PFSK-1 (cell line): ENCODE data around the gene SSTR3.

Experiments used
- FOXP2 ChIP-seq: optimal IDR thresholded peaks from 2 replicates; pipeline ENCODE3; 2011; ENCODE audit warnings: borderline replicate concordance, control low read depth, inconsistent platforms; ENCODE audit not compliant: insufficient read depth; ENCODE audit errors: extremely low read length, extremely low read depth
- POLR2AphosphoS5 ChIP-seq: IDR thresholded peaks from 2 replicates; pipeline ENCODE4 v1.6.1; 2012; ENCODE audit warnings: low read depth, mild to moderate bottlenecking, control low read depth, low read length, moderate library complexity
- SIN3A ChIP-seq: IDR thresholded peaks from 2 replicates; pipeline ENCODE4 v1.6.1; 2012; ENCODE audit warnings: mild to moderate bottlenecking, low read length, moderate library complexity, borderline replicate concordance; ENCODE audit not compliant: insufficient read depth
- TAF1 ChIP-seq: IDR thresholded peaks from 2 replicates; pipeline ENCODE4 v1.6.1; 2012; ENCODE audit warnings: low read length, control low read depth, borderline replicate concordance; ENCODE audit not compliant: insufficient read depth
- TF ChIP-seq, protein P1 (sequence below), 2 experiments: IDR thresholded peaks; 2 replicates each; pipeline versions ENCODE4 v1.6.1 to v1.8.0; 2011 to 2012; ENCODE audit warnings: low read depth in 2 of 2, low read length in 2 of 2, control low read depth in 1 of 2, inconsistent platforms in 1 of 2, mild to moderate bottlenecking in 1 of 2, moderate library complexity in 1 of 2; ENCODE audit not compliant: insufficient read depth in 1 of 2

Gene SSTR3

DNA sequence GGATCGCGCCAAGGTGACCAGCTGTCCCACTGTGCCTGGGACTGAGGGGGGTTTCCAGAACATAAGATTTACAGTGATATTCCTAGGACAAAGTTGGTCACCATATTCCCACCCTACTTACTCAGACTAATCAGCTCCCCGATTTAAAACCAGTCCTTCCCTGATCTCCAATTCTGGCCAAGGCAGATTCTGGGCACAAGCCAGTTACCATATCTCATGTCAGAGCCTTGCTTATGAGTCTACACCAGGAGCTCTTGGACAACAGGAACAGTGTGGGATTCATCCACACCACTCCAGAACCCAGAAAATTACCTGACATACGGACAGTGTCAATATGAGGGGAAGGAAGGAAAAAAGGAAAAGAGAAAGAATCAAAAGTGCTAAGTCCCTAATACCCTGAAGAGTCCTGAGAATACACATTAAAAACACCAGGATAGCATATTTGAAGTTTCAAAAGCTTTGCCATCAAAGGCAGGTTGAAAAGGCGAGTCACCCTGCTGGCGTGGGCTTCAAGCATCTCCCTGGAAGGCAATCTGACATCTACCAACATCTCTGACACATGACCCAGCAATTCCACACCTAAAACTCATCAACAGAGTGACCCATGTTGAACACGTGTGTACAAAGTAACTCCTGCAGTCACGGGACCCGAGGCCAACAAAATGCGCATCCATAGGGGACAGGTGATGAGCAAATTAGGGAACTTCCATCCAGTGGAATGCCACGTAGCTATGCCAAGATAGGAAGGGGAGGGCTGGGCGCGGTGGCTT is 54.6 kb downstream of the SSTR3 start:
- TF ChIP-seq TAF1 (no peak), FOXP2 (no peak), POLR2AphosphoS5 (no peak), SIN3A (no peak)
- TF ChIP-seq, protein P1, sequence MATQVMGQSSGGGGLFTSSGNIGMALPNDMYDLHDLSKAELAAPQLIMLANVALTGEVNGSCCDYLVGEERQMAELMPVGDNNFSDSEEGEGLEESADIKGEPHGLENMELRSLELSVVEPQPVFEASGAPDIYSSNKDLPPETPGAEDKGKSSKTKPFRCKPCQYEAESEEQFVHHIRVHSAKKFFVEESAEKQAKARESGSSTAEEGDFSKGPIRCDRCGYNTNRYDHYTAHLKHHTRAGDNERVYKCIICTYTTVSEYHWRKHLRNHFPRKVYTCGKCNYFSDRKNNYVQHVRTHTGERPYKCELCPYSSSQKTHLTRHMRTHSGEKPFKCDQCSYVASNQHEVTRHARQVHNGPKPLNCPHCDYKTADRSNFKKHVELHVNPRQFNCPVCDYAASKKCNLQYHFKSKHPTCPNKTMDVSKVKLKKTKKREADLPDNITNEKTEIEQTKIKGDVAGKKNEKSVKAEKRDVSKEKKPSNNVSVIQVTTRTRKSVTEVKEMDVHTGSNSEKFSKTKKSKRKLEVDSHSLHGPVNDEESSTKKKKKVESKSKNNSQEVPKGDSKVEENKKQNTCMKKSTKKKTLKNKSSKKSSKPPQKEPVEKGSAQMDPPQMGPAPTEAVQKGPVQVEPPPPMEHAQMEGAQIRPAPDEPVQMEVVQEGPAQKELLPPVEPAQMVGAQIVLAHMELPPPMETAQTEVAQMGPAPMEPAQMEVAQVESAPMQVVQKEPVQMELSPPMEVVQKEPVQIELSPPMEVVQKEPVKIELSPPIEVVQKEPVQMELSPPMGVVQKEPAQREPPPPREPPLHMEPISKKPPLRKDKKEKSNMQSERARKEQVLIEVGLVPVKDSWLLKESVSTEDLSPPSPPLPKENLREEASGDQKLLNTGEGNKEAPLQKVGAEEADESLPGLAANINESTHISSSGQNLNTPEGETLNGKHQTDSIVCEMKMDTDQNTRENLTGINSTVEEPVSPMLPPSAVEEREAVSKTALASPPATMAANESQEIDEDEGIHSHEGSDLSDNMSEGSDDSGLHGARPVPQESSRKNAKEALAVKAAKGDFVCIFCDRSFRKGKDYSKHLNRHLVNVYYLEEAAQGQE (IDR thresholded peaks at IDR 0.05; ENCODE audit: insufficient read depth in 1 of 2, low read depth in 2 of 2, low read length in 2 of 2), result no peak

DNA sequence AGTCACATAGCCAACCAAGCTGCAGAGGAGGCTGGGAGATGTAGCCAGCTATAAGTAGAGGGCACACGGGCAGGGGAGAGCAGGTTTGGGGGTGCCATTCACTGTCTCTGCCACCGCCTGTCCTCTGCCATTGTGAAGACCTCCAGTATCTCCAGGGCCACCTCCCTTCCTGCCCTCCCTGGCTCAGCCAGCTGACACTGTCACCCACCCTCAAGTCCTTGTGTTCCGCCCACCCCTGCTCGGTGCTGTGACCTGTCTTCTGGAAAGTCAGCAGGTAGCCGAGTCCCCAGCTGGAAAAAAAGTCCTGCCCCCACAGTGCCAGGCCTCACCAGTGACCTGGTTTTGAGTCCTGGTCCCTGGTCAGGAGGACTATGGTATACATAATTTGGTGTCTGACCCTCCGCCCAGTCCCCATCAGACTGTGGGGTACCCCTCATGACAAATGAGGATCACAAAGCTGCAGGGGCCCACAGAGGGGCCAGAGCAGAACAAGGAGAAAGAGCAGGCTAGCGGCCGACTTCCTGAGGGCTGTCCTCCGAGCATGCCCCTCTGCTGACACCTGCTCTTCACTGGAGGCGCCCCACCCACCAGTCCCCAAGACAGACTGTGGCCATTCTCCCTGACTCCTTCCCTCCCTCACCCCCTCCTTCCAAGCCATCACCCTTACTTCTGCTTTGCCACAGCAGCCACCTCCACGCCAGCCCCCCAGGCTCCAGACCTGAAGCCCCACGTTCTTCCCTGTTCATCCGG is 55.4 kb downstream of the SSTR3 start:
- TF ChIP-seq FOXP2 (no peak), POLR2AphosphoS5 (no peak), TAF1 (no peak), SIN3A (no peak)
- TF ChIP-seq, protein P1 (IDR thresholded peaks at IDR 0.05; ENCODE audit: insufficient read depth in 1 of 2, low read depth in 2 of 2, low read length in 2 of 2), result no peak

DNA sequence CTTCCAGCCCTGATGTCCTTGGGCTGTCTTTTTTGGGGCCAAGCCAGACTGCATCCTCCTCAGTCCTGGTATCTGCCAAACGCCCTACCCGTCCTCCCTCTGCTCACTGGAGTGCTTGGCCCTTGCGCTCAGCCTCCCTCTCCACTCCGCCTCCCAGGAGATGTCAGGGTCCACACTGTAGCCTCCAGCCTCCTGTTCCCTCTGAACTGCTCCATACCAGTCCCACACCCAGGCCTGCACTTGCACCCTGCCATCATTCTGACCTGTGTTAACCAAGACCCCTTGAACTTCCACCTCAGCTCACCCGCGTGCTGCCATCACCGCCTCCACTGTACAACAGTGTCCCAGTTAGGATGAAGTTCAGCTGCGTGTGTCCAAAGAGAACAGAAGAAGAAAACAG is 56.3 kb downstream of the SSTR3 start:
- TF ChIP-seq TAF1 (no peak), POLR2AphosphoS5 (no peak), FOXP2 (no peak), SIN3A (no peak)
- TF ChIP-seq, protein P1 (IDR thresholded peaks at IDR 0.05; ENCODE audit: insufficient read depth in 1 of 2, low read depth in 2 of 2, low read length in 2 of 2), result no peak

DNA sequence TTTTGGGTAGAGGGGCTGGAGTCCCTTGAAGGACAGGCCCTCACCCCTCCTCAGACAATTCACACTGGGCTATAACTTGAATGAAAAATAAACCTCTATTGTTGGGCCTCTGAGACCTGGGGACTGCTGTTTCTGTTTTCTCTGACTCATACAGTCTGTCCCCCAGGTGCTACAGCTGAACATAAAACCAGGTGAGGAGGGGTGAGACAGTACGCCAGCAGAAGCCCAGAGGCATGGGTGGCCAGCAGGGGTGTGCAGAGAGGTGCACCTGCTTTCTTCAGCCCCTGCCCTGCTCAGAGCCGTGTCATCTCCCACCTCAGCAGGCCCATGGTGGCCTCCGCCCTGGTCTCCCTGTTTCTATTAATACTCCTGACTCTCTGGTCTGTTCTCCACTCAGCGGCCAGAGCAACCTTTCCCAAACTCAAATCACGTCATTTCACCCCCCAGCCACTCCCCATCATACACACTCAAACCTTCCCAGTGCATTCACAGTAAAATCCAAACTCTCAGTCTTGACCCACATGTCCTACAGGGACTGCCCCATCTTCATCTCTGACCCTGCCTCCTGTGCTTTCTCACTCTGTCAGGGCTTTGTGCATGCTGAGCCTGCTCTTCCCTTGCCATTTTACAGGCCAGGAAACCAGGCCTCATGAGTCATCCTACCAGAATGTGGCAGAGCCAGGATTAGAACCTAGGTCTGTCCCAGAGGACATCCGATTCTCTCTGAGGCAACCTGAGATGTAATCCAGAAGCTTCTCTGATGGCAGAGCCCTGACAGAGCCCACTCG is 57.2 kb downstream of the SSTR3 start:
- TF ChIP-seq, protein P1 (IDR thresholded peaks at IDR 0.05; ENCODE audit: insufficient read depth in 1 of 2, low read depth in 2 of 2, low read length in 2 of 2), result no peak
- TF ChIP-seq POLR2AphosphoS5, result no peak
